SU-DHL-6 (cell line): ENCODE data around the gene SYTL3.

Experiments
- EZH2phosphoT487 ChIP-seq: fragments of 200-600 bp; sonication (generic), shearing (Covaris generic); conservative IDR thresholded peaks from 2 replicates; pipeline ENCODE4 v1.6.1; 2018; ENCODE audit warnings: mild to moderate bottlenecking, antibody characterized with exemption, low read length, moderate library complexity, mixed read lengths
- TF ChIP-seq, protein P1 (sequence below): fragments of 200-600 bp; sonication (generic); IDR thresholded peaks from one replicate; pipeline ENCODE4 v1.5.1; 2017; ENCODE audit warnings: antibody characterized with exemption, mild to moderate bottlenecking, low read length, moderate library complexity; ENCODE audit not compliant: insufficient read depth, poor library complexity, severe bottlenecking

GRCh38 chr6:158645064-158646022 is 4.5 kb upstream of the SYTL3 start:
- TF ChIP-seq, protein P1, sequence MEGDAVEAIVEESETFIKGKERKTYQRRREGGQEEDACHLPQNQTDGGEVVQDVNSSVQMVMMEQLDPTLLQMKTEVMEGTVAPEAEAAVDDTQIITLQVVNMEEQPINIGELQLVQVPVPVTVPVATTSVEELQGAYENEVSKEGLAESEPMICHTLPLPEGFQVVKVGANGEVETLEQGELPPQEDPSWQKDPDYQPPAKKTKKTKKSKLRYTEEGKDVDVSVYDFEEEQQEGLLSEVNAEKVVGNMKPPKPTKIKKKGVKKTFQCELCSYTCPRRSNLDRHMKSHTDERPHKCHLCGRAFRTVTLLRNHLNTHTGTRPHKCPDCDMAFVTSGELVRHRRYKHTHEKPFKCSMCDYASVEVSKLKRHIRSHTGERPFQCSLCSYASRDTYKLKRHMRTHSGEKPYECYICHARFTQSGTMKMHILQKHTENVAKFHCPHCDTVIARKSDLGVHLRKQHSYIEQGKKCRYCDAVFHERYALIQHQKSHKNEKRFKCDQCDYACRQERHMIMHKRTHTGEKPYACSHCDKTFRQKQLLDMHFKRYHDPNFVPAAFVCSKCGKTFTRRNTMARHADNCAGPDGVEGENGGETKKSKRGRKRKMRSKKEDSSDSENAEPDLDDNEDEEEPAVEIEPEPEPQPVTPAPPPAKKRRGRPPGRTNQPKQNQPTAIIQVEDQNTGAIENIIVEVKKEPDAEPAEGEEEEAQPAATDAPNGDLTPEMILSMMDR = no peak
- no peak for TF ChIP-seq EZH2phosphoT487
